Nephron progenitor cell (in vitro differentiated cells): Measurements from ENCODE around the gene BRD1.

Source experiments
- DNase-seq: peaks from one replicate; pipeline ENCODE4 v3.0.0; 2021
- H3K27ac Mint-ChIP-seq: 2 replicates; pipeline ENCODE4 v1.8.0; 2021; ENCODE audit warnings: mild to moderate bottlenecking, moderate library complexity, mixed read lengths
- H3K27me3 Mint-ChIP-seq: 2 replicates; pipeline ENCODE4 v1.8.0; 2021; ENCODE audit warnings: mild to moderate bottlenecking, low read depth, mixed read lengths; ENCODE audit not compliant: poor library complexity
- H3K36me3 Mint-ChIP-seq: 2 replicates; pipeline ENCODE4 v1.8.0; 2021; ENCODE audit warnings: low read depth, mixed read lengths
- H3K4me1 Mint-ChIP-seq: 2 replicates; pipeline ENCODE4 v1.8.0; 2021; ENCODE audit warnings: mixed read lengths
- H3K4me3 Mint-ChIP-seq: 2 replicates; pipeline ENCODE4 v1.8.0; 2021; ENCODE audit warnings: mild to moderate bottlenecking, moderate library complexity, mixed read lengths
- H3K9me3 Mint-ChIP-seq: 2 replicates; pipeline ENCODE4 v1.8.0; 2021; ENCODE audit warnings: mild to moderate bottlenecking, moderate library complexity, mixed read lengths
- TF ChIP-seq, protein P1 (sequence below): fragments of 200-600 bp; sonication (generic); IDR thresholded peaks from 2 replicates; pipeline ENCODE4 v1.5.0; 2021; ENCODE audit warnings: antibody characterized with exemption

BRD1 gene

DNA sequence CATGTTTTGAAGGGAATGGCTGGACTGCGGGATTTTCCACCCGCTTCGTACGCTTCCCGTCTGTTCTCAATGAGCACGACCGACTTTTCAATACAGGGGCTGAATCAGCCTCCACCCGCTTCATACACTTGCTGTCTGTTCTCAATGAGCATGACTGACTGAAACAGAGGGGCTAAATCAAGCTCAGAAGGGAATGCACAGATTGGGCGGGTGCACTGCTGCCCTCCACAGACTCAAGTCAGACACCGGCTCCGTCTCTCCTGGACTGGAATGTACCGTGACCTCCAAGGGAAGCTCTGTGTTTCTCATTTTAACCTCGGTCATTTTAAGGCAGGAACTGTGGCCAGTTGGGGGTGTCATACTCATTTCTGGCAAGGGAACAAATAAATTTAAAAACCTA is 48.5 kb downstream of the BRD1 start:
- Mint-ChIP-seq H3K9me3 (no peaks in the 10 kb centered on the region), H3K4me1 (peaks cover 10% of the 10 kb centered on the region), H3K27ac (peak overlapping the region; percentile 80), H3K4me3 (no peak overlapping the region), H3K36me3 (peaks cover 27% of the 10 kb centered on the region), H3K27me3 (no peaks in the 10 kb centered on the region)
- TF ChIP-seq, protein P1, sequence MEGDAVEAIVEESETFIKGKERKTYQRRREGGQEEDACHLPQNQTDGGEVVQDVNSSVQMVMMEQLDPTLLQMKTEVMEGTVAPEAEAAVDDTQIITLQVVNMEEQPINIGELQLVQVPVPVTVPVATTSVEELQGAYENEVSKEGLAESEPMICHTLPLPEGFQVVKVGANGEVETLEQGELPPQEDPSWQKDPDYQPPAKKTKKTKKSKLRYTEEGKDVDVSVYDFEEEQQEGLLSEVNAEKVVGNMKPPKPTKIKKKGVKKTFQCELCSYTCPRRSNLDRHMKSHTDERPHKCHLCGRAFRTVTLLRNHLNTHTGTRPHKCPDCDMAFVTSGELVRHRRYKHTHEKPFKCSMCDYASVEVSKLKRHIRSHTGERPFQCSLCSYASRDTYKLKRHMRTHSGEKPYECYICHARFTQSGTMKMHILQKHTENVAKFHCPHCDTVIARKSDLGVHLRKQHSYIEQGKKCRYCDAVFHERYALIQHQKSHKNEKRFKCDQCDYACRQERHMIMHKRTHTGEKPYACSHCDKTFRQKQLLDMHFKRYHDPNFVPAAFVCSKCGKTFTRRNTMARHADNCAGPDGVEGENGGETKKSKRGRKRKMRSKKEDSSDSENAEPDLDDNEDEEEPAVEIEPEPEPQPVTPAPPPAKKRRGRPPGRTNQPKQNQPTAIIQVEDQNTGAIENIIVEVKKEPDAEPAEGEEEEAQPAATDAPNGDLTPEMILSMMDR = no peak
- no peak for DNase-seq

DNA sequence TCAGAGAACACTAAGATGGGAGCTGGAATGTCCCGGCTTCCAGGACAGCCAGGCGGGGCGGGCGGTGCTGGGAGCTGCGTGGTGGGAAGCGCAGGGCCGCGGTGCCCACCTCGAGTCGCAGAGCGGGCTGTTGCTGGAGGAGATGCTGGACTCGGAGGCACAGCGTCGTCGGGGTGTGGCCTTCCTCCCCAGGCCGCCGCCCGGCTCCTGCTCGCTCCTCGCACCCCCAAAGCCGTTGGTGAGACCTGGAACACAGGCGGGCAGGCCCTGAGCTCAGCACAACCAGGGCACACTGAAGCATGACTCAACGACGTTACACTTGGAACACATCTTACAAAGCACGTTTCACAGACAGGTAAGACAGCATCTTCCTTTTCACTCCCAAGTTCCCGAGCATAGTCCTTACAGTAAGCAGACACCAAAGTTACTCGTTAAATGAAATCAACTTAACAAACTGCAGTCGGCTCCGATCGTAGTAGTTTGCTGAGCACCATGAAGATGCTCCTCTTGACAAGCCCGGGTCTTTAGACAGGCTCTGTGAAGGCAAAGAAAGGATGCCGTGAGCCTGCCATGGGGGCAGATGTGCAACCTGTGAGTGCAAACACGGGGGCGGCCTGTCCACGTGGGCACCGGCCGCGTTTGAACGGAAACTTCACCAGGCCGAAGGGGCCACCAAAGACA is 50.0 kb downstream of the BRD1 start:
- H3K27me3 Mint-ChIP-seq = no peaks in the 10 kb centered on the region
- H3K27ac Mint-ChIP-seq = peak overlapping the region; percentile 83
- H3K4me1 Mint-ChIP-seq = peaks cover 10% of the 10 kb centered on the region
- H3K36me3 Mint-ChIP-seq = peaks cover 31% of the 10 kb centered on the region
- TF ChIP-seq, protein P1 = no peak
- no peak for DNase-seq
- H3K4me3 Mint-ChIP-seq = no peak overlapping the region
- H3K9me3 Mint-ChIP-seq = no peaks in the 10 kb centered on the region

DNA sequence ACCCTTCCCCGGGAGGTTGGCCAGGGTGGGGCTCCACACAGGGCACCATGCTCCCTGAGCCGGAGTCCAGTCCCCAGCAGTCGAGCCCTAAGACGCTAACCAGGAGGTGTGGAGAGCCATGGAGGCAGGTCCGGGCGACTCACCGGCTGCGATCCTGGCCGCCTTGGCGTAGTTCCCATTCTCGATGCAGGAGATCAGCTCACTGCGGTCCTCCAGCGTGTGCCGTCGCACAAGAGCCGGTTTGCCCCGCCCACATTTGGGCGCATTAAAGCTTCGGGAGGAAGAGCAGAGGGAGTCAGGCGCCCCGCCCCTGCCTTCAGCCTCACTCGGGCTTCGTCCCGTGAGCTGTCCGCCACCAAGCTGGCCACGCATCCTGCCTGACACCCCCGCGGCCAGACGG is 50.8 kb downstream of the BRD1 start:
- peaks cover 10% of the 10 kb centered on the region for H3K4me1 Mint-ChIP-seq
- no peak overlapping the region for H3K4me3 Mint-ChIP-seq
- DNase-seq = no peak
- H3K9me3 Mint-ChIP-seq = no peaks in the 10 kb centered on the region
- H3K27me3 Mint-ChIP-seq = no peaks in the 10 kb centered on the region
- peaks cover 39% of the 10 kb centered on the region for H3K36me3 Mint-ChIP-seq
- no peak overlapping the region for H3K27ac Mint-ChIP-seq
- TF ChIP-seq, protein P1 = no peak

DNA sequence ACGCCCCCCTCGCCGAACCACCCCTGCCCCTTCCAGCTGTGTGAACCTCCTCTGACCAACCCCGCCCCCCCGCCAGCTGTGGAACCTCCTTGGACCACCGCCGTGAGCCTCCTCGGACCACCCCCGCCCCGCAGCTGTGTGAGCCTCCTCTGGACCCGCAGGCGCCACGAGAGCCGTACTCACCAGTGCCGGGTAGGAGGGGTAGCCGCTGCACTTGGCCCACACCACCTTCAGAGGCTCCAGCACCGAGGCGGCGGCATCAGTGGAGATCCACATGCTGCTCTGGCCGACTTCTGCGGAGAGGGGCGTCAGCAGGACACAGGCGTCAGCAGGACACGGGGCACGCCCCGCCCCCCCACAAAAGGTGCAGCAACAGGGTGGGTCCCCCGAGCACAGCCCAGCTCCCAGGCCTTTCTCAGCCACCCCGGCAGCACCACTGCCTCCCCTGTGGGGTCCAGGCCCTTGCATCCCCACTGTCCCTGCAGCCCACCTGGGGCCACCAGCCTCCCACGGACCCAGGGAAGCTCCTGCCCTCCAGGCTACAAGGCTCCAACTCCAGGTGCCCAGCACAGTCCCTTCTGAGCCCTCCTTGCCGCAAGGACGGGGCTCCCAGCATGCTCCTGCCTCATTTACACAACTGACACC is 51.7 kb downstream of the BRD1 start:
- DNase-seq = no peak
- no peaks in the 10 kb centered on the region for H3K9me3 Mint-ChIP-seq

DNA sequence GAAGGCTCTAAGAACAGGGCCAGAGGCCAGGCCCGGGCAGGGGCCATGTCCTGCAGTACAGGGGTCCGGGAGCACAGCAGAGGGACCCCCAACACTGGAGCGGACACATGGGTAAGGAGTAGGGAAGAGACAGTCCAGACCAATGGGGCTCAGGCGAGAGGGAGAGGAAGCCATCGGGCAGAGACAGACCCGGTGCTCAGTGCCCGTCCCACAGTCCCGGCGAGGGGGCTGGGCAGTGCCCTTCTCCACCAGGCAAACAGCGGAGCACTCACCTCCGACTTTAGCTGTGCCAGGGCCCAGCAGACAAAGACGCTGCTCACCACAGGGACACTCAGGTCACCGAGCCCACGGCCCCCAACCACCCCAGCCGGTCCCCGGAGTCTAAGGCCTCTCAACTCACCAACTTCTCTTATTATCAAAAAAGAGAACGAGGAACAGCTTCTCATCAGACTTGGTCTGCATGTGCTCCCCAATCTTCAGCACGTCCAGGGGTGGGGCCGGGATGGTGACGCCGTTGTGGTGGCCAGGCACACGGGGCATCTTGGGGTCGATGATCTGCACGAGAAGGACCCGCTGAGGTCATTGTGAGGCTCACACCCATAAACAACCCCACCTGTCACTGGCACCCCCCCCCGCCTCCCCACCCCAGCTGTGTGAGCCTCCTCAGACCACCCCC is 52.3 kb downstream of the BRD1 start:
- Mint-ChIP-seq H3K4me3 (no peak overlapping the region), H3K4me1 (peaks cover 10% of the 10 kb centered on the region), H3K9me3 (no peaks in the 10 kb centered on the region), H3K27me3 (no peaks in the 10 kb centered on the region), H3K27ac (no peak overlapping the region), H3K36me3 (peaks cover 39% of the 10 kb centered on the region)
- TF ChIP-seq, protein P1 = no peak
- DNase-seq = no peak

More for the DNA sequence above, 51.7 kb downstream of the BRD1 start:
- H3K4me1 Mint-ChIP-seq = peaks cover 10% of the 10 kb centered on the region
- TF ChIP-seq, protein P1 = no peak
- H3K27ac Mint-ChIP-seq = no peak overlapping the region
- no peak overlapping the region for H3K4me3 Mint-ChIP-seq
- peaks cover 39% of the 10 kb centered on the region for H3K36me3 Mint-ChIP-seq
- H3K27me3 Mint-ChIP-seq = no peaks in the 10 kb centered on the region
